Activated CD8-positive, alpha-beta memory T cell treated with anti-CD3 and anti-CD28 coated beads for 36 hours (primary cell): ENCODE measurements around the gene ALOX5AP. TPM values are rescaled to one million over a fixed set of nuclear protein-coding genes. Genes with fewer than 3 reads are reported as not detected.

ENCODE experiments used
- CTCF ChIA-PET: fragments of 350-600 bp; sonication (Branson Sonifier 250); formaldehyde crosslinking; loops from one replicate; lab custom pipeline; 2021; ENCODE audit warnings: antibody characterized with exemption; lab: Charles Lee
- POLR2A ChIA-PET: fragments of 350-600 bp; sonication (Branson Sonifier 250); formaldehyde crosslinking; loops from one replicate; lab custom pipeline; 2021; ENCODE audit warnings: antibody characterized with exemption; lab: Charles Lee
- total RNA-seq, 2 experiments: library from RNA; stranded (reverse); gene quantifications; one replicate each; pipeline ENCODE4 v1.2.3, GENCODE V29; 2021

ALOX5AP gene
- total RNA-seq, 2 experiments from 2014 or later: 33.4 to 34.1 TPM

- CTCF ChIA-PET: no interaction called here
- POLR2A ChIA-PET: no interaction called here
Measured at GRCh38 chr13:30712536-30713532, 22.5 kb upstream of the ALOX5AP start.

GRCh38 chr13:30714629-30715371 lies 20.5 kb upstream of the ALOX5AP start:
- CTCF ChIA-PET: interaction anchor here (0.6 kb wide), 2 partner anchors 84 to 384 kb away, joined by 3 read pairs; no protein-coding TSS in a partner anchor
- POLR2A ChIA-PET: no interaction called here

- POLR2A ChIA-PET: no interaction called here
- CTCF ChIA-PET: no interaction called here
Measured at GRCh38 chr13:30715372-30715756, 20.0 kb upstream of the ALOX5AP start.

- CTCF ChIA-PET: no interaction called here
- POLR2A ChIA-PET: no interaction called here
Measured at GRCh38 chr13:30715837-30716236, 19.5 kb upstream of the ALOX5AP start.

GRCh38 chr13:30718661-30719524 lies 16.4 kb upstream of the ALOX5AP start:
- ChIA-PET POLR2A (no interaction called here), CTCF (no interaction called here)

GRCh38 chr13:30719525-30719914 lies 15.8 kb upstream of the ALOX5AP start:
- ChIA-PET CTCF (no interaction called here), POLR2A (no interaction called here)

- ChIA-PET POLR2A (no interaction called here), CTCF (no interaction called here)
Measured at GRCh38 chr13:30720172-30720869, 15.0 kb upstream of the ALOX5AP start.

GRCh38 chr13:30721936-30722335 lies 13.4 kb upstream of the ALOX5AP start:
- ChIA-PET CTCF (interaction anchor here (0.8 kb wide), 1 partner anchor 504 kb away, joined by 3 read pairs; no protein-coding TSS in a partner anchor), POLR2A (no interaction called here)

GRCh38 chr13:30722361-30722760 lies 13.0 kb upstream of the ALOX5AP start:
- POLR2A ChIA-PET: no interaction called here

GRCh38 chr13:30724778-30725177 lies 10.6 kb upstream of the ALOX5AP start:
- ChIA-PET POLR2A (no interaction called here), CTCF (no interaction called here)

More at GRCh38 chr13:30722361-30722760, 13.0 kb upstream of the ALOX5AP start:
- CTCF ChIA-PET: interaction anchor here (0.8 kb wide), 1 partner anchor 505 kb away, joined by 3 read pairs; no protein-coding TSS in a partner anchor

GRCh38 chr13:30725326-30726085 lies 9.8 kb upstream of the ALOX5AP start:
- ChIA-PET POLR2A (no interaction called here), CTCF (interaction anchor here (0.7 kb wide), 1 partner anchor 39 kb away, joined by 3 read pairs; no protein-coding TSS in a partner anchor)

GRCh38 chr13:30726192-30726591 lies 9.2 kb upstream of the ALOX5AP start:
- CTCF ChIA-PET: interaction anchor here (0.7 kb wide), 1 partner anchor 38 kb away, joined by 3 read pairs; no protein-coding TSS in a partner anchor
- POLR2A ChIA-PET: no interaction called here

GRCh38 chr13:30727491-30728355 lies 7.6 kb upstream of the ALOX5AP start:
- POLR2A ChIA-PET: no interaction called here
- CTCF ChIA-PET: interaction anchor here (0.7 kb wide), 1 partner anchor 91 kb away, joined by 3 read pairs; no protein-coding TSS in a partner anchor

GRCh38 chr13:30729801-30730200 lies 5.5 kb upstream of the ALOX5AP start:
- CTCF ChIA-PET: no interaction called here
- POLR2A ChIA-PET: no interaction called here

- ChIA-PET POLR2A (no interaction called here), CTCF (no interaction called here)
Measured at GRCh38 chr13:30730526-30730925, 4.8 kb upstream of the ALOX5AP start.

- POLR2A ChIA-PET: no interaction called here
- CTCF ChIA-PET: no interaction called here
Measured at GRCh38 chr13:30731361-30732045, 3.8 kb upstream of the ALOX5AP start.
